Measurements from ENCODE around the gene FAM131A. TPM values are rescaled to one million over a fixed set of nuclear protein-coding genes. Genes with fewer than 3 reads are reported as not detected.

Gene FAM131A
- total RNA-seq, 1 donor from 2014 or later: 28.5 TPM

- TF ChIP-seq POLR2A (IDR thresholded peaks at IDR 0.05) (no peak), CTCF (IDR thresholded peaks at IDR 0.05) (no peak), POLR2AphosphoS5 (IDR thresholded peaks at IDR 0.05; ENCODE audit: insufficient read depth in 1 of 2, low read depth in 1 of 2) (no peak)
- H3K4me3 ChIP-seq: no peak overlapping the region
- H3K9me3 ChIP-seq: no peaks in the 10 kb centered on the region
- no peaks in the 10 kb centered on the region for H3K4me1 ChIP-seq
- H3K36me3 ChIP-seq: no peaks in the 10 kb centered on the region
- no peaks in the 10 kb centered on the region for H3K27me3 ChIP-seq
- DNase-seq (ENCODE audit: extremely low spot score in 2 of 2): no peak
- H3K27ac ChIP-seq: no peak overlapping the region
- intact Hi-C loops (cut with DNase I): no loop called here
These were observed 45.5 kb upstream of the FAM131A start for GRCh38 chr3:184291738-184292445.

GRCh38 chr3:184295771-184296170, 41.6 kb upstream of the FAM131A start:
- intact Hi-C loops (cut with DNase I): no loop called here
- Histone ChIP-seq H3K27ac (no peak overlapping the region), H3K36me3 (peaks cover 0 to 7% of the 10 kb centered on the region in 2 donors), H3K27me3 (no peaks in the 10 kb centered on the region), H3K4me1 (peaks cover 14% of the 10 kb centered on the region), H3K9me3 (no peaks in the 10 kb centered on the region), H3K4me3 (no peak overlapping the region)
- DNase-seq (ENCODE audit: extremely low spot score in 2 of 2): no peak
- TF ChIP-seq POLR2A (IDR thresholded peaks at IDR 0.05) (no peak), POLR2AphosphoS5 (IDR thresholded peaks at IDR 0.05; ENCODE audit: insufficient read depth in 1 of 2, low read depth in 1 of 2) (no peak), CTCF (IDR thresholded peaks at IDR 0.05) (no peak)

- Histone ChIP-seq H3K27ac (no peak overlapping the region), H3K9me3 (no peaks in the 10 kb centered on the region), H3K4me1 (peaks cover 16% of the 10 kb centered on the region), H3K36me3 (peaks cover 0 to 14% of the 10 kb centered on the region in 2 donors), H3K27me3 (no peaks in the 10 kb centered on the region), H3K4me3 (no peak overlapping the region)
- no peak for DNase-seq (ENCODE audit: extremely low spot score in 2 of 2)
- intact Hi-C loops (cut with DNase I): no loop called here
- TF ChIP-seq POLR2A (IDR thresholded peaks at IDR 0.05): no peak
- no peak for TF ChIP-seq POLR2AphosphoS5 (IDR thresholded peaks at IDR 0.05; ENCODE audit: insufficient read depth in 1 of 2, low read depth in 1 of 2)
- TF ChIP-seq CTCF (IDR thresholded peaks at IDR 0.05): no peak
These were observed 40.8 kb upstream of the FAM131A start for GRCh38 chr3:184296616-184297015.

- Histone ChIP-seq H3K4me3 (peak within 1 kb of the TSS; percentile 89 to 90), H3K27me3 (no peaks in the 10 kb centered on the region), H3K9me3 (no peaks in the 10 kb centered on the region), H3K4me1 (peaks cover 16% of the 10 kb centered on the region), H3K36me3 (peaks cover 0 to 37% of the 10 kb centered on the region in 2 donors), H3K27ac (peak within 1 kb of the TSS; percentile 69)
- peak in 1 of 2 donors; percentile 97 for DNase-seq (ENCODE audit: extremely low spot score in 2 of 2)
- intact Hi-C loops (cut with DNase I): no loop called here
- TF ChIP-seq POLR2AphosphoS5 (IDR thresholded peaks at IDR 0.05; ENCODE audit: insufficient read depth in 1 of 2, low read depth in 1 of 2) (peak; percentile 25 to 78), CTCF (IDR thresholded peaks at IDR 0.05) (peak in 1 of 3 experiments; percentile 19), POLR2A (IDR thresholded peaks at IDR 0.05) (peak in 1 of 2 donors; percentile 76)
These were observed 38.5 kb upstream of the FAM131A start, which contains the start of gene PSMD2 for GRCh38 chr3:184298759-184299487. TSS of gene PSMD2 (plus strand) at chr3:184299241. CDS start at chr3:184299267, 26 bp downstream.
